Endothelial cell of hepatic sinusoid (primary cell): ENCODE data around the gene CISD1.

Experiments
- in situ Hi-C: cut with HindIII; loops from 2 replicates; pipeline ENCODE4 v1.10.0; 2017; ENCODE audit warnings: low sequenced_read_pairs

CISD1 gene

GRCh38 chr10:58264780-58265179, 4.2 kb upstream of the CISD1 start:
- in situ Hi-C loops: no loop called here

GRCh38 chr10:58265249-58265648, 3.7 kb upstream of the CISD1 start:
- in situ Hi-C loops: no loop called here

- in situ Hi-C loops: no loop called here
Observed at GRCh38 chr10:58266003-58266825, 2.7 kb upstream of the CISD1 start.

GRCh38 chr10:58266826-58267712, 1.9 kb upstream of the CISD1 start:
- in situ Hi-C loops: no loop called here

GRCh38 chr10:58267713-58268453, 1.1 kb upstream of the CISD1 start, which contains the start of gene IPMK:
Gene IPMK, minus strand, starts transcription at chr10:58267894. Its CDS starts 283 bp downstream, at chr10:58267611.
- in situ Hi-C loops: no loop called here

- in situ Hi-C loops: no loop called here
Observed at GRCh38 chr10:58268454-58268945, 462 bp upstream of the CISD1 start.

- in situ Hi-C loops: no loop called here
Observed at GRCh38 chr10:58269782-58270290, 874 bp downstream of the CISD1 start.

GRCh38 chr10:58275261-58275660, 6.3 kb downstream of the CISD1 start:
- in situ Hi-C loops: no loop called here

GRCh38 chr10:58275908-58276307, 6.9 kb downstream of the CISD1 start:
- in situ Hi-C loops: no loop called here

GRCh38 chr10:58278274-58278961, 9.5 kb downstream of the CISD1 start:
- in situ Hi-C loops: no loop called here

- in situ Hi-C loops: no loop called here
Observed at GRCh38 chr10:58278962-58279307, 10.0 kb downstream of the CISD1 start.

- in situ Hi-C loops: loop anchor here (10.0 kb wide), 1 partner anchor 46 kb away; no protein-coding TSS in a partner anchor
Observed at GRCh38 chr10:58280477-58280876, 11.5 kb downstream of the CISD1 start.

GRCh38 chr10:58281092-58281752, 12.3 kb downstream of the CISD1 start:
- in situ Hi-C loops: loop anchor here (10.0 kb wide), 1 partner anchor 46 kb away; no protein-coding TSS in a partner anchor

- in situ Hi-C loops: loop anchor here (10.0 kb wide), 1 partner anchor 48 kb away; no protein-coding TSS in a partner anchor
Observed at GRCh38 chr10:58282615-58283014, 13.7 kb downstream of the CISD1 start.

- in situ Hi-C loops: no loop called here
Observed at GRCh38 chr10:58291538-58292174, 22.7 kb downstream of the CISD1 start.

GRCh38 chr10:58293989-58294388, 25.0 kb downstream of the CISD1 start:
- in situ Hi-C loops: no loop called here

- in situ Hi-C loops: no loop called here
Observed at GRCh38 chr10:58299580-58299979, 30.6 kb downstream of the CISD1 start.

GRCh38 chr10:58300676-58301075, 31.7 kb downstream of the CISD1 start:
- in situ Hi-C loops: no loop called here

GRCh38 chr10:58302254-58302653, 33.3 kb downstream of the CISD1 start:
- in situ Hi-C loops: no loop called here
